Stomach (tissue), 4 donors: ENCODE results near the gene LIN28A.

Experiments used
- POLR2A ChIP-seq, 4 donors: fragments of 450-650 bp; IDR thresholded peaks; one replicate each; pipeline ENCODE4 v1.6.1; 2016; ENCODE audit warnings: antibody characterized with exemption in 4 of 4, control low read depth in 2 of 4, mild to moderate bottlenecking in 1 of 4, moderate library complexity in 1 of 4
- TF ChIP-seq, protein P1 (sequence below), 7 experiments: fragments of 450-650 bp in 4 of 7; fragments of 200-600 bp in 3 of 7; sonication (generic) in 3 of 7; IDR thresholded peaks; one replicate each; pipeline ENCODE4 v1.5.1; 2016 to 2019; ENCODE audit warnings: antibody characterized with exemption in 7 of 7, control low read depth in 2 of 7, mild to moderate bottlenecking in 1 of 7

DNA sequence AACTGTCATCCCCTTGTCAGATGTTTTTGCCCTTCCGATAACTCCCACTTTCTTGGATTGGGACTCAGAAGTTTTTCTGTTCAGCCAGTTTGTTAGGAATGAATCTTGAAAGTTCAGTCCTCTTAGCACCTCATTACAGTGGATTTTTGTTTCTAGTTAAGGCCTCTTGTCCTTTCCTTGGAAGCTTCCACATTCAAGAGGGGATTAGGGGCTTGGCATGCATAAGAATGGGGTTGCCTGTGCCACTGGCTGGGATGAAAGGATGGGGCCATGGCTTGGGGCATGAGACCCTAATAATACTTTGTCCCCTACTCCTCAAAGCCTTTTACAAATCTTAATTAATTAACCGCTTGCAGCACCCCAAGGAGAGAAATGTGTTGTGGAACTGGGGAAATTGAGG, 19.1 kb downstream of the LIN28A start:
- TF ChIP-seq, protein P1, sequence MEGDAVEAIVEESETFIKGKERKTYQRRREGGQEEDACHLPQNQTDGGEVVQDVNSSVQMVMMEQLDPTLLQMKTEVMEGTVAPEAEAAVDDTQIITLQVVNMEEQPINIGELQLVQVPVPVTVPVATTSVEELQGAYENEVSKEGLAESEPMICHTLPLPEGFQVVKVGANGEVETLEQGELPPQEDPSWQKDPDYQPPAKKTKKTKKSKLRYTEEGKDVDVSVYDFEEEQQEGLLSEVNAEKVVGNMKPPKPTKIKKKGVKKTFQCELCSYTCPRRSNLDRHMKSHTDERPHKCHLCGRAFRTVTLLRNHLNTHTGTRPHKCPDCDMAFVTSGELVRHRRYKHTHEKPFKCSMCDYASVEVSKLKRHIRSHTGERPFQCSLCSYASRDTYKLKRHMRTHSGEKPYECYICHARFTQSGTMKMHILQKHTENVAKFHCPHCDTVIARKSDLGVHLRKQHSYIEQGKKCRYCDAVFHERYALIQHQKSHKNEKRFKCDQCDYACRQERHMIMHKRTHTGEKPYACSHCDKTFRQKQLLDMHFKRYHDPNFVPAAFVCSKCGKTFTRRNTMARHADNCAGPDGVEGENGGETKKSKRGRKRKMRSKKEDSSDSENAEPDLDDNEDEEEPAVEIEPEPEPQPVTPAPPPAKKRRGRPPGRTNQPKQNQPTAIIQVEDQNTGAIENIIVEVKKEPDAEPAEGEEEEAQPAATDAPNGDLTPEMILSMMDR (IDR thresholded peaks at IDR 0.05) = no peak
- TF ChIP-seq POLR2A (IDR thresholded peaks at IDR 0.05) = no peak
